Stimulated activated CD4-positive, alpha-beta T cell treated with anti-CD3 and anti-CD28 coated beads, TNF-alpha, amount 100 ng/mL, for 24 hours (primary cell): ENCODE data around the gene CLCN4.
A peak's percentile ranks its signal among the peaks of the same experiment; 100 is the strongest.

Source experiments
- DNase-seq, 3 experiments: peaks; one replicate each; pipeline ENCODE4 v3.0.0-alpha.2; 2020; ENCODE audit warnings: low read depth in 3 of 3

Gene CLCN4

DNA sequence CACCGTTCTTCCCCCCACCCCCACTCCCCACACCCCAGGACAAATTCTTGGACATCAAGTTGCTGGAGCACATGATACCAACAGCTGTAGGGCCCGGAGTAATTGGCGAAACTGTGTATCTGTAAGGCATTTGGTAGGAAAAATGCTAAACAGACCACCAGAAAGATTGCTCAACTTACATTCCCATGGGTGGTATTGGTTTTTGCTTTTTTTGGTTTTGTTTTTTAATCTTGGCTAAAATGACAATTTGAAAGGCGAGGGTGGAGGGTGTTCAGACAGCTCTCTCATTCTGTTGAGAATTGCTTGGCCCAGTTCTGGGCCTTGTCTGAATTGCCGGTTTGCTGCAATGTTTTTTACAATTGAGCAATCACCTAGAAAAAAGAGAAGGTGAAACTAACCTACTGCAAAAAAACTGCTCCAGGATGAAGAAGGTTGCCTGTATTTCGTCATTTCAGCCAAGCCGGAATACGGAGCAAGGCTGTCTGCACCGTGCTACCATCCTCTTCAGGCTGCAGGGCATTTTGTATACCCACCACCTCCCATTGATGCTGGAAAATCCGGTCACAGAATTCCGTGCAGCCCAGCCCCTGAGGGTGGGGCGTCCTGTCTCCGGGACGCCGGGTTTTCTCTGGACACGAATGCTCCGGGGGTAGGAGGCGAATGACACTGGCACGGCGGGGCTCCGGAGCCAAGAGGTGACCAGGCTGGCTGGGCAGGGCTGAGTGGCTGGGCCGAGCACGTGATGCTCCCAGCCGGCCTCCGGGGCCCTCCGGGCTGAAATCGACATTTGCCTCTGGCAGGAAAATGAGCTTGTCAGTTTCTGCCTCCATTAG is at the start of gene CLCN4:
Gene CLCN4, plus strand, starts transcription at position 777 of the 833 bp plus-strand sequence. CDS start 28,058 bp downstream, outside the sequence.
- no peak for DNase-seq

DNA sequence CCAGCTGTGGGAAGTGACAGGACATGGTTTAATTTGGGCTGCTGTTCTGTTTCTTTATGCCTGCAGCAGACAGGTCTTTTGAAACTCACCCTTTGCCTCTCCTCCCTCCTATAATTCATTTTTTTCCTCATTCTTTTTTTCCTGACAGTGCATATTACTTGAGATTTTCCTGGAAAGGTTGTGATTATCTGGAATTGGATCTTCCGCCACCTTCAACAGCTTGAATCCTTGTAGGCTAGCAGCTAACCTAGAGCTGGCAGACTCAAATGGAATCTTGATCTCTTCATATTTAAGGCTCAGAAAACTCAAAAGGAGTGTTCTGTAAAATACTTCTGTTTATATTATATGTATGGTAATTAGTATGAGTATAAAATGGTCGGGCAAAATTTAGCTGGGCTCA is 49.3 kb upstream of the CLCN4 start:
- no peak for DNase-seq

DNA sequence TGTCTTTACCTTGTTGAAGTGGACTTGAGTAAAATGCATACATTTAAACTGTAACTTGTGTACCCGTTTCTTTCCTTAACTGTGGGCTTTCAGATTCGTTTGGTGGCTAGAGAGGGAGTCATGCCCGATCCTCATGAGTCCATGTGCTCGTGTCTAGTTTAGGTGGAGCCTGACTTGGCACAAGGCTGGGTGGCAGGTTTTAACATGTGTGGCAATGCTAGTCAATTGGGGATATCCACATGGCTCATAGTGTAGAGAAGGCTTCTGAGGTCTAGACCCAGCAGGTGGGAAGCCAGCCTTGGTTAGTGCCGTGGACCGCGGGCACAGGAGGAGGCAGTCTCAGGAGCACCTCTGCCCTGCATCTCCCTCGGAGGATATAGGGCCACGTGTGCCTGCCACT is 48.5 kb upstream of the CLCN4 start:
- no peak for DNase-seq

DNA sequence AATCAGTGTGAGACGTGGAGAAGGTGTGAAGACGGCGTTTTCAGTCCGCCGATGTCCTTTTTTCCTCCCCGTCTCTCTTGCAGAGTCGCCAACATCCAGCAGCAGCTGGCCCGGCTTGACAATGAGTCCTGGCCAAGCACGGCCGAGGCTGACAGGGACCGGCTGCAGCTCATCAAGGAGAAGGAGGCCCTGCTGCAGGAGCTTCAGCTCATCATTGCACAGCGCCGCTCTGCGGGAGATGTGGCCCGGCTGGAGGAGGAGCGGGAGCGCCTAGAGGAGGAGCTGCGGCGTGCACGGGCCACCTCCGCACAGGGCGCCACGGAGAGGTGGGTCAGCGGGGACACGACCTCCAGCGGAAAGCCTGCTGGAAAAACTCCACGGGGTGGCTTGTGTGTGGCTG is 47.1 kb upstream of the CLCN4 start:
- no peak for DNase-seq

DNA sequence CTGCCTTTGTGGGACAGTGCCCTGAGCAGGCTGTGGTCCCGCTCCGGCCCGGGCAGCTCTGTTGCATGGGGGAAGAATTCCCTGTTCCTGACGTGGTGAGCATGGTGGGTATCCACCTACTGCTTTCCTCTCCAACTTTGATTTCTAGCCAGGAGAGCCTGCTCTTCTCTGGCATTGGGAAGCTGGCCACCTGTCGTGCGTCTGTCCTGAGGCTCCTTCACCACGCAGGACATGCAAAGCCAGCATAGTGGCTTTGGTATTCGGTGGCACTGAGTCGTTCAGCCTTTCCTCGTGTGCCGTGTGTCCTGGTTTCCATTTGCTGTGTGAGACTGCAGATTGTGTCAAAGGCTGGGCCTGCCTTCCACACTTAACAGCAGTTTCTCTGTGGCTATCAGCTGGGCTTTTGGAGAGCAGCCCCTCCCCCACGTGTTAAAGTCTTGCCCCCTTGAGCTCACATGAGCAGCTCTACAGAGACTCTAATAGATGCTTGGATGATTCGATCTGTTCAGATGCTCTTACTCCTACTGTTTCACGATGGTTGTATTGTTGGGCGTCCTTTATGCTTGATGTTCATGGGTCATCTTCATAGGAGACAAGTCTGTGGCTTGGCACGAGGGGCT is 46.3 kb upstream of the CLCN4 start:
- no peak for DNase-seq

DNA sequence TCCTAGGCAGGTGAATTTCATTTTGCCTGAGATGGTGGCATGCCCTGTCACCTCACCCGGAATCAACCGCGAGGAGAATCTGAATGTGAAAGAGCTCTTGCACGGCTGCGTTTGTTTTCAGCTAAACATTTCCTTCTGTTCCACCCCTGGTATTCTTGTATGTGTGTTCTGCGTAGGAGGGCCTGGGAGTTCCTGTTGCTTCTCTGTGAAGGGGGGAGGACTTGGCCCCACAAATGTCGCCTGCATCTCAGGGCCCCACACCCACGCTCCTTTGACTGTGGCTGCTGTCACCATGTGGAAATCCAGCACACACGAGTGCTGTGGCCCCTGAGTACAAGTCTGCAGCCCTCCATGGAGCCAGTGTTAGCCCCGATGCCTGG is 45.8 kb upstream of the CLCN4 start:
- peak; percentile 41 to 65 (median 55) for DNase-seq

DNA sequence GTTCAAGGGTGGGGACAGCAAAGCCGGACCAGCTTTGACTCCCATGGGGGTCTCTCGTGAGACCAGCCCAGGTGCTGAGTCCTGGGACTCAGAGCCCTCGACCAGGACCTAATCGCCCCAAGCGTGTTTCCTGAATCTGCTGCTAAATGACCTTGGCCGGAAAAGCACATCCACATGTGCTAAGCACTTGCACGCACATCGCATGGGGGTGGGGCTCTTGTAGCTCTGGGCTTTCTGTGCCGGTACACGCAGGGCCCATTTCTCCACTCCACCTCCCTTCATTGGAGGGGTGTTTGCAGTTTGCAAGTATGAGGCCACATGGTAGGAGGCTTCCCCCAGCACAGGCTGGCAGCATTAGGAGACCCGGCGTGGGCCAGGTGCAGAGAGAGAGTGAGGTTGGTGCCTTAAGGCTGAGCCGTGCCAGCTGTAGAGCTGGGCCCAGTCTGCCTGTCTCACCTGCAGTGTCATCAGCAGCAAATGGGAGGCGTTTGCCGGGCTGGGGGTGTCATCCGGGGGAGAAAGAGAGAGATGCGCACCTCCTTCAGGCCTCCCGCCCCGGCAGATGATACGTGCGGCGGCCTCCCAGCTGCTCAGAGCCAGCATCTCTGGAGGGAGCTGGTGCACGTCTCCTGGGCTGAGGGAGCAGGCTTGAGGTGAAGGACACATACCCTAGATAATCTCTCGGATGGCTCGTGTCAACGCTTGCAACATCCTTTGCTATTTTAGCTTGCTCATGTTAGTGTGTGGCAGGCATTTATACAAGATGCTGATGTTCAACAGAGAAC is 45.2 kb upstream of the CLCN4 start:
- DNase-seq = peak; percentile 8 to 45 (median 26)

DNA sequence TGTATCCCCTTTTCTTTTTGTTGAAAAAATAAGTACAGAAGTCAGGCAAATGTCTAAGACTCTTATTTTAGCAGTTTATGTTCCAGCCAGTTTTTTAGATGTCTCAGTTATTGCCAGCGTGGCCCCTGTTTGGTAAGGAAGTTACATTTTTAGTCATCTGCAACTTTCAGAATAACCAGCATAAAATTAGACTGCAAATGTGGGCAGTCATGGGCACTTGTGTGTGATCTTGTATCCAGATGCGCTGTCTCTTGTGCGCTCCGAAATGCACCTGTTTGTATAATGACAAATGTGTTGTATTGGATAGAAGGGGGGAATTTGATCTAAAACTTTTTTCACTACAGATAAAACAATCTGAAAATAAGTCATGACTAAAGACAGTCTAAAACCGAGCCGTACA is 44.3 kb upstream of the CLCN4 start:
- DNase-seq = no peak

DNA sequence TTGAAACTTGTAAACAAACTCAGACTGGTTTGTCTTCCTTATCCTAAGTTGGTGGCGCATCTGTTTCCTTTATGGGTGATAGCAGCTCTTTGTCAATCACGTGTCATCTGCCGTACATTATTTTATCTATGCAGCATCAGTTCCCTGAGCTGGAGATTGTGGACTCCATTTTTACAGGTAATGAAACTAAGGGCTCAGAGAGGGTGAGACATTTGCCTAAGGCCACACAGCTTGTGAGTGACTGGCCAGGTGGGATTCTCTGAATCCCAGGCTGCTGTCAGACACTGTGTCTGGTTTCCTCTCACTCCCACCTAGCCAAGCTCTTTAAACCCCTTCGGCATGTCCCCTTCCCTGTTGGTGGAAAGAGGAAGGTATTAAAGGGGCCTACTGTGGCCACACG is 41.7 kb upstream of the CLCN4 start:
- no peak for DNase-seq

DNA sequence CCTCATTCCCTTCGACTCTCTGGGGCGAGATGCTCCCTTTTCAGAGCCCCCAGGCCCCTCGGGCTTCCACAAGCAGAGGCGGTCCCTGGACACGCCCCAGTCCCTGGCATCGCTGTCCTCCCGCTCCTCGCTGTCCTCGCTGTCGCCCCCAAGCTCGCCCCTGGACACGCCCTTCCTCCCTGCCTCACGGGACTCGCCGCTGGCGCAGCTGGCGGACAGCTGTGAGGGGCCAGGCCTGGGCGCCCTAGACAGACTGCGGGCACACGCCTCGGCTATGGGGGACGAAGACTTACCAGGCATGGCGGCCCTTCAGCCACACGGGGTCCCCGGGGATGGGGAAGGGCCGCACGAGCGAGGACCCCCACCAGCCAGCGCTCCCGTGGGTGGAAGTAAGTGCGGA is 39.5 kb upstream of the CLCN4 start:
- DNase-seq = no peak

DNA sequence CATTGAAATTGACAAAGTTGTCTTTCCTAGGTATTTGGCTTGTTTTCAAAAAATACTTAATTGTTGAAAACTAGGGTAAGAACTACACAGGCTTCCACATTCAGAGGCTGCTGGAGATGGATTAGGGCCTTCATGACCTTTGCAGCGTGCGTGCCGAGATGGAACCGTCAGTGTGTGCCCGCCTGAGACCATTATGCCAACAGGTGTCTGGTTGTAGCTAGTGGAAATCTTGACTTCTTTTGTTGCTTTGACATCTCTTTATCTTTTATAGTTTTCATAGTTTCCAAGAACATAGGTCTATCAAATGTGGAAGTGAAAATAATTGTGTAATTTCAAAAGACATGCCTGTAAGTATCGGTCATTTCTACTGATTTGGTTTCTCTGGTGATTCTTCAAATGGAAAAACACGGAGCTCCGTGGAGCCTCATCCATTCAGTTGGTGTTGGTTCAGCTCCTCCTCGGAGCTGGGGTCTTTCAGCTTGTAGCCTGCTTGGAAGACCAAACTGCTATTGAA is 38.9 kb upstream of the CLCN4 start:
- no peak for DNase-seq

DNA sequence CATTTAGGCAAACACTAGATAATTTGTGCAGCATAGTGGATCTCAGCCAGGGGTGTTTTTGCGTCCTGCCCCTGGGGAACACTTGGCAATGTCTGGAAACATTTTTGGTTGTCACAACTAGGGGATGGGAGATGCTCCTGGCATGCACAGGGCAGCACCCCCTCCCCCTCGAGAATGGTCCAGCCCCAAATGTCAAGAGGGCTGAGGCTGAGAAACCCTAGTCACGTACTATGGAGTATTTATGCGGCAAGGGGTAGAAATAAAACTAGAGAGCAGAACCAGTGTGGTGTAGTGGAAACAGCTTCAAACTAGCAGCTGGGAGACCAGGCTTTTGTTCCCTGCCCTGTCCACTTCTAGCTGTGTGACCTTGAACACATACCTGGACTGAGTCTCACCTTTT is 38.2 kb upstream of the CLCN4 start:
- no peak for DNase-seq

DNA sequence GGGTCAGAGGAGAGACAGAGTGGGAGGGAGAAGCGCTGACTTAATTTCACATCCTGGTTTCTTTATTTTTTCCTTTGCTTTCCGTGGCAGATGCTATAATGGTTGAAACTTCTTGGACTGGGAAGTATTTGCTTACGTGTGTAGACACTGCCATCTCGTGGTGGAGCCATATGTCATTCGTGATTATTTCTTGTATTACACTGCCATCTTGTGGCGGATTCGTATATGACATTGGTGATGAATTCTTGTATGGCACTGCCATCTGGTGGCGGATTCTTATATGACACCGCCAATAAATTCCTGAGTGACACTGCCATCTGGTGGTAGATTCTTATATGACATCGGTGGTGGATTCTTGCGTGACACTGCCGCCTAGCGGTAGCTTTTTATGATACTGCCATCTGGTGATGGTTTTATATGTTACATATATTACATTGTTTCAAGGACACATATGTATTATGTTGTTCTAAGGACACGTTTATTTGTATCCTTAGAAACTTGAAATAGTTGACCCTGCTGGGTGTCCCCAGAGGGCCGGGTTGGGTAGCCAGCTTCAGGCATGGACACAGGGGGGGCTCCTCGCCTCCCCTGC is 37.3 kb upstream of the CLCN4 start:
- peak; percentile 33 to 67 (median 36) for DNase-seq

DNA sequence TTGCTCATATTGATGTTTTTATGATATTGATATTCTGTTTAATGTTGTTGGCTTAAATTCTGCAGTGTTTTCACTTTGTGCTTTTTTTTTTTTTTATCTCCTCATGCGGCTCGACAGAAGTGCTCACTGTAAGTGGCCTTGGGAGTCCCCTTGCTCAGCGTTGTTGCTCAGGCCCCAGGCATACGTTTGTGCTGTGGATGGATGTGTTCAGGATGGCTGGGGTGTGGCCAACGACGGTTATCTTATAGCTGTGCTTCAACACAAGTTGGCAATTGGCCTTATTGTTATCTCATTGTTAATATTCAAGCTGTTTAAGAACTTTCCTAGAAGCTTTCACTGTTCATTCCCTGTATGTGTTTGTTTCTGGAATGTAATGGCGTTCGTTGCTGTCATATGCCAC is 36.4 kb upstream of the CLCN4 start:
- no peak for DNase-seq

DNA sequence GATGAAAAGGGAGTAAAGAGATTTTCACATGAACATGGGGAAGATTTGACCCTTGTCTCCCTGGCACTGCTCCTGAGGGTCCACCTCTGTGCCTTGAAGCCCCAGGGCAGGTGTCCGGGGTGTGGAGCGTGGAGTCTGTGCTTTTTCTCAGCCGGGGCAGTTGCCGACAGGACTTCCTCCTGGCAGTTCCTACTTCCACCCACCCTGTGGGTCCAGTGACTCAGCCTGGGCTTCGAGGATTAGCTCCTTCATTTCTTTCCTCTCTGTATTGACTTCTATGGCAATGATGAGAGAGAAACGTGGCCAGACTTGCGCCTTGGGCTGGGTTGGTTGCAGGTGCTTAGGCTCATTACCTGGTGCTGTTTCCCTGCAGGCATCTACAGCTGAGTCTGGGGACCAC is 35.9 kb upstream of the CLCN4 start:
- DNase-seq = no peak

DNA sequence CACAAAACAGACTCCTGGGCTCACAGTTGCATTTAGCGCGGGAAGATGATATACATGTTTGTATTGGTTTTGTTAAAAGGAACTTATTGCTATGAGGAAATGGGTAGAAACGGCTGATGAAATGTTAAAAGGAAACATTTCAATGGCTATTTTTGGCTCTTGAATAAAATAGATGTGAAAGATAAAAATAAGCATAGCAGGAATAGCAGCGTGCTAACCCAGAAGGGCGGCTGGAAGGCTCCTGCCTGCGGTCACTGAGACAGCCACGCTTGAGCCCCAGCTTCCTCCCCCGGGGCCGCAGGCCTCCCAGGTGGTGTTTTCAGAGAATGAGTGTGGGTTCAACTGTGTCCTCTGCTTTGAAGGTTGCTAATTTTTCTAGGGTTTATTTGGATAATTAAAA is 35.0 kb upstream of the CLCN4 start:
- DNase-seq = no peak

DNA sequence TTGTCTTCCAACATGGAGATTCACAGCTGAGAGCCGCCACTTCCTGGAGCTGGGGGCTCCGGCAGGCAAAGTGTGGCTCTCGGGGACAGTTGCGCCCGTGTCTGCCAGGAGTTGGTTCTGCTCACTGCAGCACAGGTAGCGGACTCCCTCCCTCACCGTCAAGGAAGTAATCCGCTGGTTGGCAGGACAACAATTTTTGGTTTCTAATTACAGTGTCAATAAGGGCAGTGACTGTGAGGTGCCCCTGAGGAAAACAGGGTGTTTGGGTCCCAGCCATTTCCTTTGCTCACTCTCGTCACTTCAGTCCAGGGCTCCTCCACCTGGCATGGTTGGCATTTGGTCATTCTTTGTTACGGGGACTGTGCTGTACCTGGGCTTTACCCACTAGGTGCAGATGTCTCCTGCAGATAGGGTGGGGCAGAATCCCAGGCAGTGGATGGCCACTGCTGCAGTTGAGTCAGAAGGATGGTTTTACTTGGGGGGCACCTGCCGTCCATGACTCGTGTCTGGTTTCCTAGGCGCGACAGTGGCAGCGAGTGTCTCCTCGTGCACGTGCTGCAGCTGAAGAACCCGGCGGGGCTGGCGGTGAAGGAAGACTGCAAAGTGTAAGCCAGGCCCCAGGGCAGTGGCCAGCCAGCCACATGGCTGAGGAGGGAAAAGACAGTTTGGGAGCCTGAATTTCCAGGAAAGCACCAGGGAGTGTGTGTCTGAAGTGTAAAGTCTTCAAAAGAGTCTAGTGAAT is 32.1 kb upstream of the CLCN4 start:
- no peak for DNase-seq

DNA sequence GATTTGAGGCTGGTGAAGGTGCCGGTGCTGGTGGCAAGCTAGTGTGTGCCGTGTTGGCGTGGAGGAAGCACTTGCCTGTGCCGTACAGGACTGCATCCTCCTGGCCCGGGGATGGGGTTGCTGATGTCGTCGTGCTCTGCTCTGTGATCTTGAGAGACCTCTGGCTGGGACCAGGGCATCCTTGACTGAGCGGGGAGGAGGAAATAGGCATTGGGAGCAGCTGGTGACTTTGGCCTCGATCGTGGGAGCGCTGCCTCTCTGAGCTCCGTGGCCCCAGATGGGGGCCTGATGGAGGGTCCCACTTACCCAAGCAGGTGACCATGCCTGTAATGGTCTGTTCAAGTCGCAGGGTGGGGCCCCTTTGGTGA is 31.5 kb upstream of the CLCN4 start:
- no peak for DNase-seq

DNA sequence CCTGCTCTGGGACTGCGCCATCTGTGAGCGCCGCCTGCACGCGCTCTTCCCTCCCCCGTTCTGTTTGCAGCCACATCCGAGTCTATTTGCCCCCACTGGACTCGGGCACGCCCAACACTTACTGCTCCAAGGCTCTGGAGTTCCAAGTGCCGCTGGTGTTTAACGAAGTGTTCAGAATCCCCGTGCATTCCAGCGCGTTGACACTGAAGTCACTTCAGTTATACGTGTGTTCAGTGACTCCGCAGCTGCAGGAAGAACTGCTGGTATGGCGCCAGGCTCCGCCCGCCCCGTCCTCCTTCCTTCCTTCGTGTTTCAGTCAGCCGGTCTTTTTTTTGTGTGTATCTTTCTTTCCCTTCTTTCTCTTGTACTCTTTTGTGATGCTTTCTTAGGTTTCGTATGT is 30.7 kb upstream of the CLCN4 start:
- no peak for DNase-seq

DNA sequence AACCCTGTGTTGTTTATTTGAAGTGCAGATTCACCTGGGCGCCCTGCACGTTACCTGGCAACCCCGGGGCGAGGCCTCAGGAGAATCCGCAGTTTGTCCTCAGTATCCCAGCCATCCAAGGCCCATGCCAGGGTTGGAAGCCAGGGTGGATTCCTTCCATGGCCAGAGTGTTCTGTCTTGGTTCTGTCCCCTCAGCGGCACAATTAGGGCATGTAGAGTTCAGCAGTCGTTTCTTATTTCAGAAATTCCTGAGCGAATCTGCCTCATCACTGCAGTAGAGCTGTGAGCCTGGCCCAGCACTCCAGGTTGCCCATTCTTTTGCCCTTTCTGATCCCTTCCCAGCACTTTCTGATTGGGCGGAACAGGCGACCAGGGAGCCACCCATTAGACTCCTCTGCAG is 29.9 kb upstream of the CLCN4 start:
- no peak for DNase-seq

DNA sequence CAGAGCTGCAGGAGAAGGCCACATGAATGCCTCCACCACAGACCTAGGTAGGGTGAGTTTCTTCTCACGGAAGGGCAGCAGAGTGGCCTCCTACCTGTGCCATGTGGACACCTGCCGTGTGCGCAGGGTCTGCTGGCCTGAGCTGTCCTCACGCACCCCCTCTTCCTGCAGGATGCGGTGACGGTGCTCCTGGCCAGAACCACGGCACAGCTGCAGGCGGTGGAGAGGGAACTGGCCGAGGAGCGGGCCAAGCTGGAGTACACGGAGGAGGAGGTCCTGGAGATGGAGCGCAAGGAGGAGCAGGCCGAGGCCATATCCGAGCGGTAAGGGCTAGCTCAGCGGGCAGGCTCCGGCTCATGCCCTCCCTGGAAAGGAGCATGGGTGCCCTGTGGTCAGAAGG is 28.4 kb upstream of the CLCN4 start:
- DNase-seq = no peak

DNA sequence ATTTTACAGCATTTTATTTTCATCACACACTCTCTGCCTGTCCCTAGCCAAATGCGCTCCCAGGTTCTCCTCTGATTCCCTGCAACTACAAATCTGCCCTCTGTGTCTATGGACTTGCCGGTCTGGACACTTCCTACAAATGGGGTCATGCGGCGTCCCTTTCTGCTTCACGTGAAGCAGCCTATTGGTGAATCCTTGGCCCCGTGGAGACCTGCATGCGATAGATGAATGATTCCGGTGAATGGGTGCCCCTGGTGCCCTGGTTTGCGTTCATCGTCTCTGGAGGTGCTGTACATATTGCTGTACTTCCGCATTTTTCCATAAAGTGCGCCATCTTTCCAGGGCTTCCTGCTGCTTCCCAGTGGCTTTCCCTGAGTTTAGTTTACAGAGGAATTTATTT is 27.5 kb upstream of the CLCN4 start:
- no peak for DNase-seq
